ENCODE measurements around the gene PAGR1. TPM values are rescaled to one million over a fixed set of nuclear protein-coding genes. Genes with fewer than 3 reads are reported as not detected.

PAGR1 gene
- total RNA-seq, 1 experiment from 2014 or later = 60.1 TPM

DNA sequence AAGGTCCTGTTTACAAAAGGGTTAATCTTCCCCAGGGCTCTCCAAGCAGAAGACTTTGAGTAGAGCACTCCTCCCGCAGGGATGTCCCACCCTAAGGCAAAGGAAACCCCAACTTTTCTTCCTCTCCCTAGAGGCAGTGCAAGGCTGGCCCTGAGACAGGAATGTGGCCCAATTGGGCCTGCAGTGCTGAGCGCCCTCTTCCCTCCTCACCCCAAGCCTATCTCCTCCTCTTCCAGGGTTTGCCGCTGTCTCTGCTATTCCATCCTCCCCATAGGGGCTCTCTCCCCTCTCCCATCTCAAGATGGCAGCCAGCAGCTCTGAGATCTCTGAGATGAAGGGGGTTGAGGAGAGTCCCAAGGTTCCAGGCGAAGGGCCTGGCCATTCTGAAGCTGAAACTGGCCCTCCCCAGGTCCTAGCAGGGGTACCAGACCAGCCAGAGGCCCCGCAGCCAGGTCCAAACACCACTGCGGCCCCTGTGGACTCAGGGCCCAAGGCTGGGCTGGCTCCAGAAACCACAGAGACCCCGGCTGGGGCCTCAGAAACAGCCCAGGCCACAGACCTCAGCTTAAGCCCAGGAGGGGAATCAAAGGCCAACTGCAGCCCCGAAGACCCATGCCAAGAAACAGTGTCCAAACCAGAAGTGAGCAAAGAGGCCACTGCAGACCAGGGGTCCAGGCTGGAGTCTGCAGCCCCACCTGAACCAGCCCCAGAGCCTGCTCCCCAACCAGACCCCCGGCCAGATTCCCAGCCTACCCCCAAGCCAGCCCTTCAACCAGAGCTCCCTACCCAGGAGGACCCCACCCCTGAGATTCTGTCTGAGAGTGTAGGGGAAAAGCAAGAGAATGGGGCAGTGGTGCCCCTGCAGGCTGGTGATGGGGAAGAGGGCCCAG is 3.0 kb upstream of the PAGR1 start:
- DNase-seq (ENCODE audit: low spot score) = no peak
- Mint-ChIP-seq H3K4me3 (peak overlapping the region; percentile 94), H3K36me3 (peaks cover 14% of the 10 kb centered on the region), H3K4me1 (peaks cover 57% of the 10 kb centered on the region), H3K27ac (peak overlapping the region; percentile 19; the same call in 1 of the 2 replicates), H3K27me3 (ENCODE audit: low read depth) (no peaks in the 10 kb centered on the region; the same call in 1 of the 2 replicates), H3K9me3 (no peaks in the 10 kb centered on the region)
- TF ChIP-seq, protein P1, sequence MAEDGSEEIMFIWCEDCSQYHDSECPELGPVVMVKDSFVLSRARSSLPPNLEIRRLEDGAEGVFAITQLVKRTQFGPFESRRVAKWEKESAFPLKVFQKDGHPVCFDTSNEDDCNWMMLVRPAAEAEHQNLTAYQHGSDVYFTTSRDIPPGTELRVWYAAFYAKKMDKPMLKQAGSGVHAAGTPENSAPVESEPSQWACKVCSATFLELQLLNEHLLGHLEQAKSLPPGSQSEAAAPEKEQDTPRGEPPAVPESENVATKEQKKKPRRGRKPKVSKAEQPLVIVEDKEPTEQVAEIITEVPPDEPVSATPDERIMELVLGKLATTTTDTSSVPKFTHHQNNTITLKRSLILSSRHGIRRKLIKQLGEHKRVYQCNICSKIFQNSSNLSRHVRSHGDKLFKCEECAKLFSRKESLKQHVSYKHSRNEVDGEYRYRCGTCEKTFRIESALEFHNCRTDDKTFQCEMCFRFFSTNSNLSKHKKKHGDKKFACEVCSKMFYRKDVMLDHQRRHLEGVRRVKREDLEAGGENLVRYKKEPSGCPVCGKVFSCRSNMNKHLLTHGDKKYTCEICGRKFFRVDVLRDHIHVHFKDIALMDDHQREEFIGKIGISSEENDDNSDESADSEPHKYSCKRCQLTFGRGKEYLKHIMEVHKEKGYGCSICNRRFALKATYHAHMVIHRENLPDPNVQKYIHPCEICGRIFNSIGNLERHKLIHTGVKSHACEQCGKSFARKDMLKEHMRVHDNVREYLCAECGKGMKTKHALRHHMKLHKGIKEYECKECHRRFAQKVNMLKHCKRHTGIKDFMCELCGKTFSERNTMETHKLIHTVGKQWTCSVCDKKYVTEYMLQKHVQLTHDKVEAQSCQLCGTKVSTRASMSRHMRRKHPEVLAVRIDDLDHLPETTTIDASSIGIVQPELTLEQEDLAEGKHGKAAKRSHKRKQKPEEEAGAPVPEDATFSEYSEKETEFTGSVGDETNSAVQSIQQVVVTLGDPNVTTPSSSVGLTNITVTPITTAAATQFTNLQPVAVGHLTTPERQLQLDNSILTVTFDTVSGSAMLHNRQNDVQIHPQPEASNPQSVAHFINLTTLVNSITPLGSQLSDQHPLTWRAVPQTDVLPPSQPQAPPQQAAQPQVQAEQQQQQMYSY (CRISPR knock-in tag; IDR thresholded peaks at IDR 0.05) = peak; percentile 75
- TF ChIP-seq GRHL2 (CRISPR knock-in tag; IDR thresholded peaks at IDR 0.05; ENCODE audit: insufficient replicate concordance, severe bottlenecking) = no peak
- ChIA-PET POLR2A (no interaction called here), CTCF (interaction anchor here (0.6 to 5.7 kb wide), 7 partner anchors 23 to 278 kb away, joined by 3 to 81 read pairs (median 8); partner anchors contain the start of gene KIF22)
- ATAC-seq = no peak

DNA sequence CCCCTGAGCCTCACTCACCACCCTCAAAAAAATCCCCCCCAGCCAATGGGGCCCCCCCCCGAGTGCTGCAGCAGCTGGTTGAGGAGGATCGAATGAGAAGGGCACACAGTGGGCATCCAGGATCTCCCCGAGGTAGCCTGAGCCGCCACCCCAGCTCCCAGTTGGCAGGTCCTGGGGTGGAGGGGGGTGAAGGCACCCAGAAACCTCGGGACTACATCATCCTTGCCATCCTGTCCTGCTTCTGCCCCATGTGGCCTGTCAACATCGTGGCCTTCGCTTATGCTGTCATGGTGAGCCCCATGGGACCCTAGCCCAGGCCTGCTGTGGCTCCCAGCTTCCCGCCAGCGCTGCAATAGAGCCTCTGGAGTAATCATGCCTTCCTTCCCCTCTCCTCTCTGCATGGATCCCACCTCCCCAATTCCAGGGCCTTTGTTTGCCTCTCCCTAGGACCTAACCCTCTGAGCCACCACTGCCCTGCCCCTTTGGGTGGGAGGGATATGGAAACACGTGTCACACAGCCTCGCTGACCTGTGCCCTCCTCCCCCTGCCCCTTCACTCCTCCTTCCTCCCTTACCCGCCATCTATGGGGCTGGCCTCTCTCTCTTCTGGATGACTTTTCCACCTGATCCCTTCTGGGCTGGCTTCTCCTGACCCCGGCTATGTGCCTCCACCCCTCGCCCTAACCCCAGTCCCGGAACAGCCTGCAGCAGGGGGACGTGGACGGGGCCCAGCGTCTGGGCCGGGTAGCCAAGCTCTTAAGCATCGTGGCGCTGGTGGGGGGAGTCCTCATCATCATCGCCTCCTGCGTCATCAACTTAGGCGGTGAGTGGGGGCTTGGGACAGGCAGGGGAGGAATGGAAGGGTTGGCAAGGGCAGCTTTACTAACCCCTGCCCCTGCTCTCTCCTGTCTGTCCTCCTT is 2.0 kb upstream of the PAGR1 start:
- Mint-ChIP-seq H3K9me3 (no peaks in the 10 kb centered on the region), H3K36me3 (peaks cover 16% of the 10 kb centered on the region), H3K4me3 (peak overlapping the region; percentile 94), H3K27me3 (ENCODE audit: low read depth) (no peaks in the 10 kb centered on the region; the same call in 1 of the 2 replicates), H3K27ac (no peak overlapping the region), H3K4me1 (peaks cover 56% of the 10 kb centered on the region)
- POLR2A ChIA-PET = no interaction called here
- CTCF ChIA-PET = interaction anchor here (0.6 to 5.7 kb wide), 8 partner anchors 10 to 278 kb away, joined by 3 to 81 read pairs (median 12); partner anchors contain the start of gene TLCD3B
- ATAC-seq (no peak), DNase-seq (ENCODE audit: low spot score) (no peak)
- TF ChIP-seq, protein P2, sequence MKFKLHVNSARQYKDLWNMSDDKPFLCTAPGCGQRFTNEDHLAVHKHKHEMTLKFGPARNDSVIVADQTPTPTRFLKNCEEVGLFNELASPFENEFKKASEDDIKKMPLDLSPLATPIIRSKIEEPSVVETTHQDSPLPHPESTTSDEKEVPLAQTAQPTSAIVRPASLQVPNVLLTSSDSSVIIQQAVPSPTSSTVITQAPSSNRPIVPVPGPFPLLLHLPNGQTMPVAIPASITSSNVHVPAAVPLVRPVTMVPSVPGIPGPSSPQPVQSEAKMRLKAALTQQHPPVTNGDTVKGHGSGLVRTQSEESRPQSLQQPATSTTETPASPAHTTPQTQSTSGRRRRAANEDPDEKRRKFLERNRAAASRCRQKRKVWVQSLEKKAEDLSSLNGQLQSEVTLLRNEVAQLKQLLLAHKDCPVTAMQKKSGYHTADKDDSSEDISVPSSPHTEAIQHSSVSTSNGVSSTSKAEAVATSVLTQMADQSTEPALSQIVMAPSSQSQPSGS (CRISPR knock-in tag; IDR thresholded peaks at IDR 0.05; ENCODE audit: borderline replicate concordance, low read depth) = no peak
- TF ChIP-seq JAZF1 (CRISPR knock-in tag; IDR thresholded peaks at IDR 0.05) (no peak), SP1 (CRISPR knock-in tag; conservative IDR thresholded peaks at IDR 0.05) (no peak), NR3C1 (CRISPR knock-in tag; conservative IDR thresholded peaks at IDR 0.05; ENCODE audit: low read depth) (no peak), NFYB (CRISPR knock-in tag; conservative IDR thresholded peaks at IDR 0.05; ENCODE audit: low read depth) (no peak), ETV6 (CRISPR knock-in tag; IDR thresholded peaks at IDR 0.05) (no peak), ZNF263 (CRISPR knock-in tag; IDR thresholded peaks at IDR 0.05; ENCODE audit: low read depth) (peak; percentile 57; the same call in 1 of the 2 replicates), NFE2L1 (CRISPR knock-in tag; IDR thresholded peaks at IDR 0.05) (peak; percentile 80), HMGA2 (CRISPR knock-in tag; IDR thresholded peaks at IDR 0.05) (no peak), OVOL2 (CRISPR knock-in tag; IDR thresholded peaks at IDR 0.05; ENCODE audit: borderline replicate concordance) (no peak), SMAD4 (CRISPR knock-in tag; IDR thresholded peaks at IDR 0.05) (no peak), ZNF423 (CRISPR knock-in tag; IDR thresholded peaks at IDR 0.05) (no peak), ZNF138 (CRISPR knock-in tag; conservative IDR thresholded peaks at IDR 0.05) (no peak), MYBL2 (CRISPR knock-in tag; IDR thresholded peaks at IDR 0.05) (no peak), TCF7 (CRISPR knock-in tag; IDR thresholded peaks at IDR 0.05; ENCODE audit: low read depth) (no peak)
- TF ChIP-seq, protein P3, sequence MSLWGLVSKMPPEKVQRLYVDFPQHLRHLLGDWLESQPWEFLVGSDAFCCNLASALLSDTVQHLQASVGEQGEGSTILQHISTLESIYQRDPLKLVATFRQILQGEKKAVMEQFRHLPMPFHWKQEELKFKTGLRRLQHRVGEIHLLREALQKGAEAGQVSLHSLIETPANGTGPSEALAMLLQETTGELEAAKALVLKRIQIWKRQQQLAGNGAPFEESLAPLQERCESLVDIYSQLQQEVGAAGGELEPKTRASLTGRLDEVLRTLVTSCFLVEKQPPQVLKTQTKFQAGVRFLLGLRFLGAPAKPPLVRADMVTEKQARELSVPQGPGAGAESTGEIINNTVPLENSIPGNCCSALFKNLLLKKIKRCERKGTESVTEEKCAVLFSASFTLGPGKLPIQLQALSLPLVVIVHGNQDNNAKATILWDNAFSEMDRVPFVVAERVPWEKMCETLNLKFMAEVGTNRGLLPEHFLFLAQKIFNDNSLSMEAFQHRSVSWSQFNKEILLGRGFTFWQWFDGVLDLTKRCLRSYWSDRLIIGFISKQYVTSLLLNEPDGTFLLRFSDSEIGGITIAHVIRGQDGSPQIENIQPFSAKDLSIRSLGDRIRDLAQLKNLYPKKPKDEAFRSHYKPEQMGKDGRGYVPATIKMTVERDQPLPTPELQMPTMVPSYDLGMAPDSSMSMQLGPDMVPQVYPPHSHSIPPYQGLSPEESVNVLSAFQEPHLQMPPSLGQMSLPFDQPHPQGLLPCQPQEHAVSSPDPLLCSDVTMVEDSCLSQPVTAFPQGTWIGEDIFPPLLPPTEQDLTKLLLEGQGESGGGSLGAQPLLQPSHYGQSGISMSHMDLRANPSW (CRISPR knock-in tag; conservative IDR thresholded peaks at IDR 0.05; ENCODE audit: low read depth) = no peak
- TF ChIP-seq, protein P4, sequence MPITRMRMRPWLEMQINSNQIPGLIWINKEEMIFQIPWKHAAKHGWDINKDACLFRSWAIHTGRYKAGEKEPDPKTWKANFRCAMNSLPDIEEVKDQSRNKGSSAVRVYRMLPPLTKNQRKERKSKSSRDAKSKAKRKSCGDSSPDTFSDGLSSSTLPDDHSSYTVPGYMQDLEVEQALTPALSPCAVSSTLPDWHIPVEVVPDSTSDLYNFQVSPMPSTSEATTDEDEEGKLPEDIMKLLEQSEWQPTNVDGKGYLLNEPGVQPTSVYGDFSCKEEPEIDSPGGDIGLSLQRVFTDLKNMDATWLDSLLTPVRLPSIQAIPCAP (CRISPR knock-in tag; IDR thresholded peaks at IDR 0.05) = no peak
- TF ChIP-seq, protein P5, sequence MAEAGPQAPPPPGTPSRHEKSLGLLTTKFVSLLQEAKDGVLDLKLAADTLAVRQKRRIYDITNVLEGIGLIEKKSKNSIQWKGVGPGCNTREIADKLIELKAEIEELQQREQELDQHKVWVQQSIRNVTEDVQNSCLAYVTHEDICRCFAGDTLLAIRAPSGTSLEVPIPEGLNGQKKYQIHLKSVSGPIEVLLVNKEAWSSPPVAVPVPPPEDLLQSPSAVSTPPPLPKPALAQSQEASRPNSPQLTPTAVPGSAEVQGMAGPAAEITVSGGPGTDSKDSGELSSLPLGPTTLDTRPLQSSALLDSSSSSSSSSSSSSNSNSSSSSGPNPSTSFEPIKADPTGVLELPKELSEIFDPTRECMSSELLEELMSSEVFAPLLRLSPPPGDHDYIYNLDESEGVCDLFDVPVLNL (CRISPR knock-in tag; IDR thresholded peaks at IDR 0.05; ENCODE audit: borderline replicate concordance, low read depth) = no peak
- TF ChIP-seq, protein P6, sequence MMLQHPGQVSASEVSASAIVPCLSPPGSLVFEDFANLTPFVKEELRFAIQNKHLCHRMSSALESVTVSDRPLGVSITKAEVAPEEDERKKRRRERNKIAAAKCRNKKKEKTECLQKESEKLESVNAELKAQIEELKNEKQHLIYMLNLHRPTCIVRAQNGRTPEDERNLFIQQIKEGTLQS (CRISPR knock-in tag; conservative IDR thresholded peaks at IDR 0.05) = no peak
